HG02970 (cell line): Measurements from ENCODE around the gene ARMC9.

Source experiments
- ATAC-seq: cut with Tn5 transposase; IDR thresholded peaks from one replicate; pipeline ENCODE4 v1.9.1; 2021; ENCODE audit warnings: mild to moderate bottlenecking, moderate library complexity, moderate number of reproducible peaks; ENCODE audit not compliant: unreplicated experiment, low FRiP score

ARMC9 gene

DNA sequence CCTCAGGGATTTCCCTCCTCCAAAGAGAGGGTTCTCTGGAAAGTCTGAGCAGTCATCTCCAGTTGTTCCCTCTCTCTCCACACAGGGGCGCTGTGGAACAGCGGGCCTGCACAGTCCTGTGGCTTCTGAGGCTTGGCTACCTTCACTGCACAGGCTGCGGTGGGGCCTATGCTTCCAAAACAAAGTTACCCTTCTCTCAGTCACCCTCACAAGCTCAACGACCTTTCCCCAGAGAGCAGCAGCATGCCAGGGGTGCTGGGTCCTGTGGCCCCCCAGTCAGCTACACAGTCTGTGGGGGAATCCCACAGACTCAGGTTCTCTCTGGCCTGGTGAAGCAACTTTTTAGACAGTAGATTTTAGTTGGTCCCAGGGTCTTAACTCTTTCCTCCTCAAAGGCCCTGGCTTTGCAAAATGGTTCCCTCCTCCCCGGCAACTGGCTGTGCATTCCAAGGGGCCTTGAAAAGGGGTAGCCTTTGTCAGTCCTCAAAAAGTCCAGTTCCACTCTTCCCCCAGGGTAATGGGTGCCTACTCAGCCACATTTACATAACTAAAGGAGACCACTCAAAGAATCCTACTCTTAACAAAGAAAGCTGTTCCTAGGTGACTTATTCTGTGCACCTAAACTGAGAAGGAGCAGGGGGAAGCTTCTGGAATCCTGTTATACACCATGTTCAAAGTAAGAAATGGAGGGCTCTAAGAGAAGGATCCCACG, 212.0 kb downstream of the ARMC9 start:
- ATAC-seq, result no peak

GRCh38 chr2:231411237-231411636, 212.8 kb downstream of the ARMC9 start:
- no peak for ATAC-seq

- peak; percentile 91 for ATAC-seq
These were observed 213.6 kb downstream of the ARMC9 start for GRCh38 chr2:231411831-231412617.

- no peak for ATAC-seq
These were observed 214.2 kb downstream of the ARMC9 start for GRCh38 chr2:231412618-231412963.

- no peak for ATAC-seq
These were observed 215.0 kb downstream of the ARMC9 start for GRCh38 chr2:231413456-231413855.

DNA sequence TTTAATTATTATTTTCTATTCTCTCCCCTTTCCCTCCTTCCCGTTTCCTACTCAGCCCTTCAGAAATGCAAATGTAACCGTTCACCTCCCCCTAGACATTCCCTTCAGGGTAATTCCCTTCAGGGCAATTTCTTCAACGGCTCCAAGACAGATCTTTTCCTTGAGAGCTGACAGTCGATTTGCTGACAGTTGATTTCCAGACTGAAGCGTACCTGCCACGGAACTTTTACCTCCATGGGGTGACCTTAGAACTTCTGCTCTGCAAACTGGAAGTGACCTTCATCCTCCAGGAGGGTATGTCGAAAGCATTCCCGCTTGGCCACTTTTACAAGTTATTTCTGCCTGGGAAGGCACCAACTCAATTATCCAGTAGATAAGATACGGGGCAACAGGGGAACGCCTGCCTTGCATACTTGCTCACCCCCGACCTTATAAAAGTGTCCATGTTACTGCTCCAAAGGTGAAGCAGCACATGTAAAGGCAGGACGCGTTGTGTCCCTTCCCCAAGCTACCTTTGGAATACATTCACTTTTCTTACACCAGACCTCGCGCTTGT, 215.6 kb downstream of the ARMC9 start:
- no peak for ATAC-seq

- ATAC-seq, result no peak
These were observed 216.6 kb downstream of the ARMC9 start for GRCh38 chr2:231415029-231415428.

DNA sequence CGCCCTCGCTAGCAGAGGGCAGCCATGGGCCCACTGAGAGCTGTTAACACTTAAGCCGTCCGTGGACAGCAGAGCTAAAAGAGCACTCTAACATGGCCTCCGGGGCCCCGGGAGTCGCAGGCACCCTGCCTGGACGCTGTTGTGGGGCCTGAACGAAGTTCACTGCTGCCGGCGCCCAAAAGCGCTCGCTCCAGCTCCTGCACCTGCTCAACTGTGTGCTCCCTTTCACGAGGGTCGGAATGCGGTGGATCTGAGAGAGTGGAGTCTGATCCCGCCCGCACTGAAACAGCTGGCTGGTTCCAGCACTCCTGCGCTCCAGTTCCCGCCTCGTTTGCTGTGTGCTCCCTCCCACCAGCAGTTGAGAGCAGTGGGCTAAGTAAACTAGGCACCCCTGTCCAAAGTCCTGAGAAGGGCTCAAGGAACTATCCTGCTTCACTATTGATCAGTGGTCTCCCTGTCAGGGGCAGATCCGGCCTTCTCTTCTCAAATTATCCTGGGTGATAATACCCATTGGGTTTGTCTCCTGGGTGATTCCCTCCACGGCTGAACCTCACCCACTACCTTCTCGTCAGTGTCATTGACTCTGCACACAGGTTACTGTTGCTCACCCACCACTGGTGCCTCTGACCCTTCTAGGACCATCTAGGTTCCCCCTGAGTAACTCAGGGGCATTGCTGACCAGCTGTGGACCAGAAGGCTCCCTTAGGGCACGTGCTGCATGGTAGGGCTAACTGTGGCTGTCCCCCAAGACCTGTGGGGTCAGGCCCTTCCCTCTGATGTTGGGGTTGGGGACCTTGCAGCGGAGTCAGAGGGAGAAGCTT, 220.6 kb downstream of the ARMC9 start:
- no peak for ATAC-seq

GRCh38 chr2:231421051-231421580, 222.7 kb downstream of the ARMC9 start:
- no peak for ATAC-seq

DNA sequence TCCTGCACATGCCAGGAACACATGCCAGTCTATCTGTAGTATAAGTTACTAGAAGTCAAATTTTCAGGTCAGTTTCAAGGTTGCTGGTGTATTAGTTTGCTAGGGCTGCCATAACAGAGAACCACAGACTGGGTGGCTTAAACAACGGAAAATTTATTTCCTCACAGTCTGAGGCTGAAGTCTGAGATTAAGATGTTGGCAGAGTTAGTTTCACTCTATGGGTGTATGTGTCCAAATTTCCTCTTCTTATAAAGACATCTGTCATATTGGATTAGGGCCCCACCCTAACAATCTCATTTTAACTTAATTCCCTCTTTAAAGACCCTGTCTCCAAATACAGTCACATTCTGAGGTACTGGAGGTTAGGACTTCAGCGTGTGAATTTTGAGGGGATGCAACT, 223.6 kb downstream of the ARMC9 start:
- no peak for ATAC-seq

DNA sequence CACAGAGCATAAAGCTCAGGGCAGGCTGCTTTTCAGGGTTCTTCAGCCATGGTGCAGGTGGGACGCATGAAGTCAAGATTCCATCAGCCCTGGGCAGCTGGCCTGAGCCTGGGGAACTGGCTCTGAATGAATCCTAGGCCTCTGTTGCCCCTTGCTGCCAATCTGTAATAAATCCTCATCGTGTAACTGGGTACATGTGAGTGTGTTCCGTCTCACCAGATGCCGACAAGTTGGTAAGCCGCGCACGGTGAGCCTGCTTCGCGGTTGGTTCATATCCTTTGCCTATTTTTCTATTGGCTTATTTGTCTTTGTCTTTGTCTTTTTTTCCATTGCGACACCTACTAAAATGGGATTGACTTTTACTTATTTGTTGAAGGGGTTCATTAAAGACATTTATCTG, 224.7 kb downstream of the ARMC9 start:
- no peak for ATAC-seq
